ENCODE data around the gene GIT2.

DNA sequence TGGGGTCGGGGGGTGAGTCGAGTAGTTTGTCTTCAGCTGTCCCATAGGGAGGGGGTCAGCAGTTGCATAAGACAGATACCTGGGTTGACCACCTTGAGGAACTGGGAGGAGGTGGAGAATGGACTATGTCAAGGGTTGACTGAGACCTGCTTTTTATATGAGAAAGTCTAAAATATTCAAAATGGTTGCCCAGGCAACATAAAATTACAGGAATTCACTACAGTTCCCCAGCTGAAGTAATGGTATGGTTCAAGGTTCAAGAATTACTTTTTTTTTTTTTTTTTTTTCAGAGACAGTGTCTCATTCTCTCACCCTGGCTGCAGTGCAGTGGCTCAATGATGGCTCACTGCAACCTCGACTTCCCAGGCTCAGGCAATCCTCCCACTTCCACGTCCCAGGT is 101.2 kb downstream of the GIT2 start:
- TF ChIP-seq POLR2A (IDR thresholded peaks at IDR 0.05; ENCODE audit: low read depth) (no peak), POLR2AphosphoS5 (IDR thresholded peaks at IDR 0.05) (no peak)

Measured in esophagus muscularis mucosa (tissue), 2 donors.